Kidney (tissue), 14 donors: Measurements from ENCODE around the gene PEX26. TPM values are rescaled to one million over a fixed set of nuclear protein-coding genes. Genes with fewer than 3 reads are reported as not detected.

Experiments
- DNase-seq, 5 donors: peaks; one replicate each; pipeline ENCODE4 v3.0.0-alpha.2; 2013 to 2020
- FAIRE-seq: peaks from 2 replicates; lab custom pipeline; 2012; peaks lifted over from hg19 to GRCh38; lab: Jason Lieb, UNC
- H3K27ac ChIP-seq, 2 donors: one replicate each; pipeline ENCODE4 v1.7.0; 2013; ENCODE audit warnings: low read depth in 2 of 2, low read length in 2 of 2, inconsistent platforms in 1 of 2
- H3K27me3 ChIP-seq: one replicate; pipeline ENCODE4 v1.7.1; 2013; ENCODE audit warnings: low read length, inconsistent platforms; ENCODE audit not compliant: control insufficient read depth, insufficient read depth
- H3K36me3 ChIP-seq, 3 donors: one replicate each; pipeline versions ENCODE4 v1.7.0 to v1.7.1; 2013; ENCODE audit warnings: low read length in 3 of 3, control low read depth in 1 of 3, inconsistent platforms in 1 of 3; ENCODE audit not compliant: insufficient read depth in 3 of 3, control insufficient read depth in 2 of 3
- H3K4me1 ChIP-seq, 3 donors: one replicate each; pipeline versions ENCODE4 v1.7.0 to v1.7.1; 2013; ENCODE audit warnings: low read length in 3 of 3, inconsistent platforms in 1 of 3, low read depth in 1 of 3; ENCODE audit not compliant: control insufficient read depth in 2 of 3, insufficient read depth in 2 of 3
- H3K4me3 ChIP-seq, 3 donors: one replicate each; pipeline versions ENCODE4 v1.7.0 to v1.8.1; 2013; ENCODE audit warnings: low read length in 3 of 3, control low read depth in 1 of 3, inconsistent platforms in 1 of 3
- H3K9ac ChIP-seq, 3 donors: one replicate each; pipeline versions ENCODE4 v1.7.0 to v1.7.1; 2013; ENCODE audit warnings: low read length in 3 of 3, control low read depth in 1 of 3, inconsistent platforms in 1 of 3
- H3K9me3 ChIP-seq, 3 donors: one replicate each; pipeline versions ENCODE4 v1.7.0 to v1.7.1; 2013; ENCODE audit warnings: low read length in 3 of 3, control low read depth in 1 of 3, inconsistent platforms in 1 of 3; ENCODE audit not compliant: control insufficient read depth in 2 of 3, insufficient read depth in 1 of 3
- intact Hi-C: fragments of 100-400 bp; cut with DNase I; formaldehyde crosslinking; loops from one replicate; pipeline ENCODE4 v1.11.1; 2022
- polyA plus RNA-seq: library from polyadenylated mRNA; stranded (reverse); fragments of 350-450 nt; fragmentation: Illumina TruSeq; extraction: RNeasy Lipid Tissue Mini Kit (QIAGEN cat#74804); gene quantifications from one replicate; pipeline ENCODE4 v1.2.3, GENCODE V29; 2014; ENCODE audit warnings: low read depth, low replicate concordance; ENCODE audit not compliant: insufficient read depth
- total RNA-seq: library from RNA; stranded (reverse); fragmentation: NEBNext Ultra II Directional; extraction: Animal tissue kit (Norgen Biotek cat#: 25700); gene quantifications from one replicate; pipeline ENCODE4 v1.2.1, GENCODE V29; 2021
- TF ChIP-seq, protein P1 (sequence below): IDR thresholded peaks from 3 replicates; pipeline ENCODE4 v1.5.1; 2012; ENCODE audit warnings: mild to moderate bottlenecking, moderate library complexity, borderline replicate concordance; ENCODE audit not compliant: insufficient read depth; ENCODE audit errors: extremely low read depth
- donor health status: control.
- donor health status: control.
- donor health status: control.
- donor health status: control.
- donor health status: control.
- donor health status: DM: yes; HTN: yes; CAD: no.
- donor health status: Normal renal cell carcinoma (clear cell type).

The PEX26 gene
- total and polyA plus RNA-seq, 2 donors from 2014 or later = 18.1 to 45.2 TPM

DNA sequence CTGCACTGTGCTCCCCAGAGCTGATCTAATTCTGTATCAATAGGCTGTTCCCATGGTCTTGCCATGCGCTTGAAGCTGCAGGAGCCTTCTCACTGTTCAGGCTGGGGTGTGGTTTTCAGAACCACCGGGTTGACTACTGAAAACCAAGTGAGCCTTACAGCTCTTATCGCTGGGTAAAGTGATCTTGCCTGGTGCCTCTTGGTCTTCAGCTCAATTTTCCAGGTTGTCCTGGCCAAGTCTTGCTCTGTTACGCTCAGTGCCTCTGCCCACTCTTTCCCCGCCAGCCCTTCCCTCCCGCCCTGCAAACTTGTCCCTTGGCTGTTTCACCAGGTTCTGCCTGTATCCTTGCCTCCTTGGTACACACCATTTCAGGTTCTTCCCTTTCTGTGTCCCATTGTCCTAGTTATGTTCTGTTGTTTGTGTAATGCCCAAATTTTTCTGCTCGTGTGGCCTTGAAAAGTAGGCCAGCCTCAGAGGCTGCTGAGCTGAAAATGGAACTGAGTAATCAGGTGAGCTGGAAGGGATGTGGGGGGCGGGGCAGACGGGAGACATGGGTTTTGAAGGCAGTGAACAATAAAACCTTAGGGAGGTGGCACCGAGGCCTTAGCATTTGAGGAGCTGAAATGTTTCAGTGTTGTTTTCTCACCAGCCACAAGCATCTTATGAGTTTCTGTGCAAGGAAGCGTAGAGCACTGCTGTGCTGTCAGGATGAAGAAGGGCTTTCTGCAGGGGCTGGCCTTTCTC lies 11.2 kb downstream of the PEX26 start:
- no peaks in the 10 kb centered on the region for H3K9me3 ChIP-seq
- intact Hi-C loops = no loop called here
- no peak overlapping the region for H3K4me3 ChIP-seq
- TF ChIP-seq, protein P1, sequence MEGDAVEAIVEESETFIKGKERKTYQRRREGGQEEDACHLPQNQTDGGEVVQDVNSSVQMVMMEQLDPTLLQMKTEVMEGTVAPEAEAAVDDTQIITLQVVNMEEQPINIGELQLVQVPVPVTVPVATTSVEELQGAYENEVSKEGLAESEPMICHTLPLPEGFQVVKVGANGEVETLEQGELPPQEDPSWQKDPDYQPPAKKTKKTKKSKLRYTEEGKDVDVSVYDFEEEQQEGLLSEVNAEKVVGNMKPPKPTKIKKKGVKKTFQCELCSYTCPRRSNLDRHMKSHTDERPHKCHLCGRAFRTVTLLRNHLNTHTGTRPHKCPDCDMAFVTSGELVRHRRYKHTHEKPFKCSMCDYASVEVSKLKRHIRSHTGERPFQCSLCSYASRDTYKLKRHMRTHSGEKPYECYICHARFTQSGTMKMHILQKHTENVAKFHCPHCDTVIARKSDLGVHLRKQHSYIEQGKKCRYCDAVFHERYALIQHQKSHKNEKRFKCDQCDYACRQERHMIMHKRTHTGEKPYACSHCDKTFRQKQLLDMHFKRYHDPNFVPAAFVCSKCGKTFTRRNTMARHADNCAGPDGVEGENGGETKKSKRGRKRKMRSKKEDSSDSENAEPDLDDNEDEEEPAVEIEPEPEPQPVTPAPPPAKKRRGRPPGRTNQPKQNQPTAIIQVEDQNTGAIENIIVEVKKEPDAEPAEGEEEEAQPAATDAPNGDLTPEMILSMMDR = no peak
- peaks cover 0 to 9% (median 4%) of the 10 kb centered on the region in 3 donors for H3K4me1 ChIP-seq
- peaks cover 0 to 22% (median 16%) of the 10 kb centered on the region in 3 donors for H3K36me3 ChIP-seq
- no peaks in the 10 kb centered on the region for H3K27me3 ChIP-seq
- FAIRE-seq = no peak
- H3K9ac ChIP-seq = no peak overlapping the region
- no peak for DNase-seq
- peak overlapping the region in 1 of 2 donors; percentile 11 for H3K27ac ChIP-seq

DNA sequence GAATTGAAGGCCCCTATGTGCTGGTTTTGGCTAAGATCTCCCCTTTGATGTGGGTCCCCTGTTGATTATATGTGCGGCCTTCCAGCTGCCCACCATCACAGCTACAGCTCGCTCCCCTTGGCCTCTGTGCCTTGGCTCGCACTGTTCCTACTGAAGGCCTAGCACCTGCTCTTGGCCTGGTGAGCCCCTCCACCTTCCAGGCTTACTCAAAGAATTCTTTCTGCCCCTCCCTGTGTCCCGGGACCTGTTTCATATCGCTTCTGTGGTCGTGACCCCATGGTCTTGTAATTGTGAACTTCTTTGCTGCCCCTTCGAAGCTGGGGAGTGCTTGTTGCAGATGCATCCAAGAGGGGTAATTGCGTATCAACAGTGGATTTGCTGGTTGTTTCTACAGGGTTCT lies 12.5 kb downstream of the PEX26 start:
- TF ChIP-seq, protein P1 = no peak
- intact Hi-C loops = no loop called here
- Histone ChIP-seq H3K27ac (no peak overlapping the region), H3K4me3 (no peak overlapping the region), H3K9ac (no peak overlapping the region), H3K9me3 (no peaks in the 10 kb centered on the region), H3K4me1 (peaks cover 0 to 9% (median 4%) of the 10 kb centered on the region in 3 donors), H3K36me3 (peaks cover 0 to 19% (median 12%) of the 10 kb centered on the region in 3 donors), H3K27me3 (no peaks in the 10 kb centered on the region)
- DNase-seq (no peak), FAIRE-seq (no peak)

DNA sequence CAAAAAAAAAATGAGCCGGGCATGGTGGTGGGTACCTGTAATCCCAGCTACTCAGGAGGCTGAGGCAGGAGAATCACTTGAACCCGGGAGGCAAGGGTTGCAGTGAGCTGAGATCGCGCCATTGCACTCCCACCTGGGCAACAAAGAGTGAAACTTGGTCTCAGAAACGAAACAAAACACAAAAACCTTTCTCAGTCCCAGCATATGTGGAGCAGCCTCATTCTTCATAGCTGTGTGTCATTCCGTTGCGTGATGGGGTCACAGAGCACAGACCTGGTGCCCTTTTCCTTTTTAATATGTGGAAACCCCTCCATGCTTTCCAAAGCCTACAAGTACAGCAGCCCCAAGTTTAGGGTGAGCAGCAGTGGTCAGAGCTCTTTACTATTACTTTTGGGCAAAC lies 13.7 kb downstream of the PEX26 start:
- DNase-seq (no peak), FAIRE-seq (no peak)
- TF ChIP-seq, protein P1 = no peak
- Histone ChIP-seq H3K27me3 (no peaks in the 10 kb centered on the region), H3K27ac (peak overlapping the region; percentile 79 to 87), H3K4me1 (peaks cover 0 to 9% (median 4%) of the 10 kb centered on the region in 3 donors), H3K36me3 (peaks cover 0 to 19% (median 12%) of the 10 kb centered on the region in 3 donors), H3K9me3 (no peaks in the 10 kb centered on the region), H3K9ac (peak overlapping the region in 1 of 3 donors; percentile 57), H3K4me3 (peak overlapping the region; percentile 13 to 54 (median 36))
- intact Hi-C loops = no loop called here
